ENCODE data around the gene VPS4B. TPM values are rescaled to one million over a fixed set of nuclear protein-coding genes. Genes with fewer than 3 reads are reported as not detected.

VPS4B gene
- total and polyA plus RNA-seq, 2 donors (not counting 3 experiments of a cell fraction or from before 2014, with no cell fraction given): 10.5 to 54.7 TPM

- no TSS peak for BruUV-seq (replicated peaks)
- Histone ChIP-seq H3K79me2 (ENCODE audit: control insufficient read depth, insufficient read depth, low read length) (no peaks in the 10 kb centered on the region), H3K9ac (replicated peaks; ENCODE audit: extremely low read depth, insufficient read depth, low read length) (no peak overlapping the region), H3K4me1 (ENCODE audit: control insufficient read depth, extremely low read depth, insufficient read depth, low read length) (no peaks in the 10 kb centered on the region), H2AFZ (ENCODE audit: low read depth, low read length) (no peak overlapping the region), H4K20me1 (replicated peaks; ENCODE audit: control insufficient read depth, extremely low read depth, insufficient read depth, low read length) (no peaks in the 10 kb centered on the region), H3K27ac (ENCODE audit: insufficient read depth, low read depth, low read length) (no peak overlapping the region), H3K36me3 (ENCODE audit: control insufficient read depth in 2 of 2, extremely low read depth in 1 of 2, insufficient read depth in 2 of 2, low read length in 2 of 2) (peaks cover 15 to 19% of the 10 kb centered on the region in 2 experiments), H3K9me1 (replicated peaks; ENCODE audit: control insufficient read depth, extremely low read depth, insufficient read depth, low read length) (no peaks in the 10 kb centered on the region), H3K9me3 (replicated peaks; ENCODE audit: control insufficient read depth, insufficient read depth, low read length) (no peaks in the 10 kb centered on the region), H3K27me3 (ENCODE audit: control insufficient read depth in 2 of 2, insufficient read depth in 2 of 2, low read length in 2 of 2) (no peaks in the 10 kb centered on the region), H3K4me2 (ENCODE audit: insufficient read depth, low read length) (no peak overlapping the region), H3K4me3 (replicated peaks in 1 of 3; ENCODE audit: insufficient read depth in 1 of 3, low read depth in 1 of 3, low read length in 3 of 3) (no peak overlapping the region)
- ChIA-PET CTCF (interaction anchor here (0.6 to 4.7 kb wide), 16 partner anchors 13 to 625 kb away, joined by 3 to 34 read pairs (median 4); partner anchors contain the start of gene BCL2), POLR2A (no interaction called here)
- DNase-seq (ENCODE audit: low read depth, low spot score) (peak; percentile 40), FAIRE-seq (no peak)
- dilution Hi-C loops (cut with MboI; ENCODE audit: extremely low pct_ligation_motif_present, low sequenced_read_pairs) (no loop called here), intact Hi-C loops (cut with micrococcal nuclease) (loop anchor here (1.0 to 5.0 kb wide), 2 partner anchors 82 to 324 kb away; partner anchors contain the start of gene VPS4B)
- no peak for TF ChIP-seq JUN (IDR thresholded peaks at IDR 0.05; ENCODE audit: borderline replicate concordance, insufficient read depth, insufficient read length, low read depth)
- peak; percentile 46 to 49 for TF ChIP-seq CTCF (IDR thresholded peaks at IDR 0.05; ENCODE audit: extremely low read depth in 1 of 2, insufficient read depth in 1 of 2, low read depth in 1 of 2, low read length in 2 of 2)
Observed at GRCh38 chr18:63339920-63340484, 82.3 kb downstream of the VPS4B start.

Other genes with a start within 250 kb of the VPS4B start
- 3.8 and 5.0 TPM in 2 replicates for gene BCL2, start 102.7 kb downstream of the VPS4B start, total RNA-seq
- 0.35 and 0.45 TPM in 2 replicates for gene BCL2, start 102.7 kb downstream of the VPS4B start, polyA plus RNA-seq
- 40.6 and 43.1 TPM in 2 replicates for gene KDSR, start 55.3 kb downstream of the VPS4B start, total RNA-seq
- 11.1 and 17.1 TPM in 2 replicates for gene KDSR, start 55.3 kb downstream of the VPS4B start, polyA plus RNA-seq
- gene SERPINB5, start 54.5 kb upstream of the VPS4B start, total RNA-seq: not detected in 2 replicates
- gene SERPINB5, start 54.5 kb upstream of the VPS4B start, polyA plus RNA-seq: not detected in 2 replicates
- gene SERPINB12, start 119.9 kb upstream of the VPS4B start, total RNA-seq: not detected in 2 replicates
- gene SERPINB12, start 119.9 kb upstream of the VPS4B start, polyA plus RNA-seq: not detected in 2 replicates
- not detected in 2 replicates for gene SERPINB13, start 164.9 kb upstream of the VPS4B start, total RNA-seq
- not detected in 2 replicates for gene SERPINB13, start 164.9 kb upstream of the VPS4B start, polyA plus RNA-seq
- gene SERPINB4, start 221.8 kb upstream of the VPS4B start, total RNA-seq: not detected in 2 replicates
- not detected in 2 replicates for gene SERPINB4, start 221.8 kb upstream of the VPS4B start, polyA plus RNA-seq
- gene SERPINB3, start 239.4 kb upstream of the VPS4B start, total RNA-seq: not detected in 2 replicates
- not detected in 2 replicates for gene SERPINB3, start 239.4 kb upstream of the VPS4B start, polyA plus RNA-seq